PC-3 (cell line): Measurements from ENCODE around the gene CRYGN. TPM values are rescaled to one million over a fixed set of nuclear protein-coding genes. Genes with fewer than 3 reads are reported as not detected.

ENCODE experiments used
- ATAC-seq: fragments of 200-7000 bp; cut with Tn5 transposase; 2 replicates; pipeline ENCODE4 v1.9.1; 2020; ENCODE audit warnings: mild to moderate bottlenecking, moderate library complexity
- BruUV-seq: library from RNA; stranded (reverse); fragments of 400-500 nt; replicated peaks from 2 replicates; lab custom pipeline; 2021; lab: Mats Ljungman, UMichigan
- CTCF ChIA-PET: fragments of 300-600 bp; sonication (Branson Sonifier 250); formaldehyde crosslinking; loops from one replicate; lab custom pipeline; 2022; ENCODE audit warnings: antibody characterized with exemption; lab: Charles Lee
- POLR2A ChIA-PET: fragments of 300-600 bp; sonication (Branson Sonifier 250); formaldehyde crosslinking; loops from one replicate; lab custom pipeline; 2022; ENCODE audit warnings: antibody characterized with exemption; ENCODE audit not compliant: unreplicated experiment; lab: Charles Lee
- DNase-seq: peaks from one replicate; pipeline ENCODE4 v3.0.0-alpha.2; 2015
- H2AFZ ChIP-seq: fragments of 300-600 bp; sonication (generic); 2 replicates; pipeline ENCODE4 v1.6.0; 2016; ENCODE audit warnings: antibody characterized with exemption, low read length
- H3F3A ChIP-seq: fragments of 300-600 bp; sonication (generic); one replicate; pipeline ENCODE4 v1.6.0; 2017; ENCODE audit warnings: antibody characterized with exemption, low read length, control low read depth, mild to moderate bottlenecking; ENCODE audit not compliant: unreplicated experiment
- H3K27ac ChIP-seq: fragments of 300-600 bp; sonication (generic); 2 replicates; pipeline ENCODE4 v1.5.1; 2016; ENCODE audit warnings: mild to moderate bottlenecking, low read length
- H3K27me3 ChIP-seq: fragments of 300-600 bp; sonication (generic); 2 replicates; pipeline ENCODE4 v1.6.1; 2016; ENCODE audit warnings: low read length, mixed read lengths
- H3K36me3 ChIP-seq: fragments of 300-600 bp; sonication (generic); 2 replicates; pipeline ENCODE4 v1.6.1; 2016; ENCODE audit warnings: low read depth, mixed run types, low read length, mixed read lengths
- H3K4me1 ChIP-seq: fragments of 300-600 bp; sonication (generic); 2 replicates; pipeline ENCODE4 v1.5.1; 2016; ENCODE audit warnings: low read length; ENCODE audit not compliant: insufficient read depth
- H3K4me2 ChIP-seq: fragments of 300-600 bp; sonication (generic); 2 replicates; pipeline ENCODE4 v1.6.0; 2016; ENCODE audit warnings: low read length
- H3K4me3 ChIP-seq: fragments of 300-600 bp; sonication (generic); 2 replicates; pipeline ENCODE4 v1.5.1; 2016; ENCODE audit warnings: mild to moderate bottlenecking, low read length, mixed read lengths
- H3K79me2 ChIP-seq: fragments of 300-600 bp; sonication (generic); 2 replicates; pipeline ENCODE4 v1.6.1; 2017; ENCODE audit warnings: low read length, mixed read lengths
- H3K9ac ChIP-seq: fragments of 300-600 bp; sonication (generic); 2 replicates; pipeline ENCODE4 v1.6.0; 2016; ENCODE audit warnings: mild to moderate bottlenecking, low read length
- H3K9me2 ChIP-seq: fragments of 300-600 bp; sonication (generic); replicated peaks from 2 replicates; pipeline ENCODE4 v1.6.1; 2016; ENCODE audit warnings: mixed run types, low read length, mixed read lengths
- H3K9me3 ChIP-seq: fragments of 300-600 bp; sonication (generic); 2 replicates; pipeline ENCODE4 v1.6.1; 2016; ENCODE audit warnings: low read length, mixed read lengths
- H4K20me1 ChIP-seq: fragments of 300-600 bp; sonication (generic); 2 replicates; pipeline ENCODE4 v1.6.1; 2016; ENCODE audit warnings: low read length, mixed read lengths
- CTCF ChIP-seq: fragments of 300-600 bp; sonication (generic); conservative IDR thresholded peaks from 2 replicates; pipeline ENCODE4 v1.5.1; 2017; ENCODE audit warnings: antibody characterized with exemption, low read depth, mild to moderate bottlenecking, low read length
- EZH2 ChIP-seq: fragments of 300-600 bp; sonication (generic); IDR thresholded peaks from one replicate; pipeline ENCODE4 v1.6.1; 2017; ENCODE audit warnings: antibody characterized with exemption, mild to moderate bottlenecking, low read length; ENCODE audit not compliant: unreplicated experiment
- EZH2phosphoT487 ChIP-seq: fragments of 300-600 bp; sonication (generic); IDR thresholded peaks from 2 replicates; pipeline ENCODE4 v1.6.1; 2018; ENCODE audit warnings: mild to moderate bottlenecking, antibody characterized with exemption, low read length, borderline replicate concordance
- intact Hi-C: fragments of 100-400 bp; cut with micrococcal nuclease; formaldehyde crosslinking; loops from 2 replicates; pipeline ENCODE4 v1.9.0; 2023
- total RNA-seq: library from RNA; depleted of rRNA; stranded (reverse); fragments of >200 nt; gene quantifications from 2 replicates; pipeline ENCODE4 v1.2.3, GENCODE V29; 2014

CRYGN gene
- total RNA-seq, 1 experiment from 2014 or later = 0.11 TPM

- Histone ChIP-seq H3K4me3 (no peak overlapping the region), H3K27ac (no peak overlapping the region), H3K4me2 (no peak overlapping the region), H3K27me3 (no peaks in the 10 kb centered on the region), H3K79me2 (no peaks in the 10 kb centered on the region), H3K9ac (no peak overlapping the region), H3K4me1 (no peaks in the 10 kb centered on the region), H4K20me1 (no peaks in the 10 kb centered on the region), H2AFZ (no peak overlapping the region), H3K9me2 (no peaks in the 10 kb centered on the region), H3K9me3 (no peaks in the 10 kb centered on the region), H3F3A (no peaks in the 10 kb centered on the region), H3K36me3 (no peaks in the 10 kb centered on the region)
- no TSS peak for BruUV-seq
- POLR2A ChIA-PET = no interaction called here
- ATAC-seq (peak; percentile 29; the same call in 1 of the 2 replicates), DNase-seq (no peak)
- TF ChIP-seq EZH2phosphoT487 (no peak), CTCF (no peak), EZH2 (no peak)
- intact Hi-C loops = no loop called here
- CTCF ChIA-PET = no interaction called here
Observed at GRCh38 chr7:151432658-151433521, 7.1 kb downstream of the CRYGN start.

- ATAC-seq (no peak), DNase-seq (no peak)
- Histone ChIP-seq H3F3A (no peaks in the 10 kb centered on the region), H3K4me3 (no peak overlapping the region), H3K36me3 (no peaks in the 10 kb centered on the region), H3K4me2 (no peak overlapping the region), H3K27me3 (no peaks in the 10 kb centered on the region), H3K9ac (no peak overlapping the region), H3K9me3 (no peaks in the 10 kb centered on the region), H2AFZ (no peak overlapping the region), H3K27ac (no peak overlapping the region), H3K79me2 (no peaks in the 10 kb centered on the region), H4K20me1 (no peaks in the 10 kb centered on the region), H3K9me2 (no peaks in the 10 kb centered on the region), H3K4me1 (no peaks in the 10 kb centered on the region)
- POLR2A ChIA-PET = no interaction called here
- intact Hi-C loops = no loop called here
- no TSS peak for BruUV-seq
- TF ChIP-seq EZH2phosphoT487 = no peak
- no peak for TF ChIP-seq CTCF
- no peak for TF ChIP-seq EZH2
- CTCF ChIA-PET = no interaction called here
Observed at GRCh38 chr7:151431768-151432311, 8.1 kb downstream of the CRYGN start.
